Stimulated activated naive CD8-positive, alpha-beta T cell treated with anti-CD3 and anti-CD28 coated beads, Interleukin-15, amount 100 ng/mL, for 72 hours (primary cell): ENCODE data around the gene FURIN.
"Not testable (repeated sequence)": the region's sequence is repeated elsewhere in the genome, so short reads cannot be mapped to it uniquely, and the experiment has no call there.

Experiments used
- ATAC-seq: fragments of 150-1000 bp; cut with Tn5 transposase; 2 replicates; pipeline ENCODE4 v1.10.0; 2021; ENCODE audit warnings: mild to moderate bottlenecking, moderate library complexity
- DNase-seq, 2 donors: peaks; one replicate each; pipeline ENCODE4 v3.0.0; 2021 to 2022
- H3K27ac Mint-ChIP-seq, 2 donors: one replicate each; pipeline ENCODE4 v1.8.0; 2022; ENCODE audit warnings: mild to moderate bottlenecking in 2 of 2, mixed read lengths in 2 of 2, moderate library complexity in 2 of 2
- H3K27me3 Mint-ChIP-seq: one replicate; pipeline ENCODE4 v1.8.0; 2022; ENCODE audit warnings: mixed read lengths
- H3K4me1 Mint-ChIP-seq: one replicate; pipeline ENCODE4 v1.8.0; 2022; ENCODE audit warnings: mild to moderate bottlenecking, mixed read lengths
- H3K4me3 Mint-ChIP-seq, 2 donors: one replicate each; pipeline ENCODE4 v1.8.0; 2022; ENCODE audit warnings: mild to moderate bottlenecking in 2 of 2, mixed read lengths in 2 of 2, moderate library complexity in 1 of 2
- H3K9me3 Mint-ChIP-seq, 2 donors: one replicate each; pipeline ENCODE4 v1.8.0; 2022; ENCODE audit warnings: mixed read lengths in 2 of 2

The FURIN gene

GRCh38 chr15:90871716-90872485 is 3.5 kb downstream of the FURIN start:
- H3K27me3 Mint-ChIP-seq = peaks cover 1% of the 10 kb centered on the region
- DNase-seq (peak; percentile 40 to 54), ATAC-seq (peak; percentile 3)
- peak overlapping the region; percentile 94 to 97 for H3K27ac Mint-ChIP-seq
- peaks cover 75% of the 10 kb centered on the region for H3K4me1 Mint-ChIP-seq
- H3K9me3 Mint-ChIP-seq = no peaks in the 10 kb centered on the region
- H3K4me3 Mint-ChIP-seq = peak overlapping the region; percentile 92

GRCh38 chr15:90872486-90873184 is 4.2 kb downstream of the FURIN start:
- DNase-seq (peak in 1 of 2 donors; percentile 72), ATAC-seq (peak; percentile 59)
- Mint-ChIP-seq H3K9me3 (no peaks in the 10 kb centered on the region), H3K27me3 (no peaks in the 10 kb centered on the region), H3K27ac (peak overlapping the region; percentile 94 to 97), H3K4me1 (peaks cover 80% of the 10 kb centered on the region), H3K4me3 (peak overlapping the region; percentile 92)

GRCh38 chr15:90873488-90873997 is 5.2 kb downstream of the FURIN start:
- H3K4me1 Mint-ChIP-seq = peaks cover 72% of the 10 kb centered on the region
- no peaks in the 10 kb centered on the region for H3K27me3 Mint-ChIP-seq
- no peak for DNase-seq
- H3K4me3 Mint-ChIP-seq = peak overlapping the region; percentile 92
- no peaks in the 10 kb centered on the region for H3K9me3 Mint-ChIP-seq
- ATAC-seq = no peak
- peak overlapping the region in 1 of 2 donors; percentile 97 for H3K27ac Mint-ChIP-seq

- no peaks in the 10 kb centered on the region for H3K27me3 Mint-ChIP-seq
- peaks cover 67% of the 10 kb centered on the region for H3K4me1 Mint-ChIP-seq
- peak overlapping the region in 1 of 2 donors; percentile 88 for H3K27ac Mint-ChIP-seq
- H3K4me3 Mint-ChIP-seq = peak overlapping the region; percentile 92
- no peak for ATAC-seq
- H3K9me3 Mint-ChIP-seq = no peaks in the 10 kb centered on the region
- peak in 1 of 2 donors; percentile 33 for DNase-seq
Measured at GRCh38 chr15:90873998-90874605, 5.7 kb downstream of the FURIN start.

- not testable (repeated sequence) for DNase-seq, H3K9me3 Mint-ChIP-seq, H3K27me3 Mint-ChIP-seq, ATAC-seq
- Mint-ChIP-seq H3K4me1 (peaks cover 58% of the 10 kb centered on the region), H3K27ac (peak overlapping the region in 1 of 2 donors; percentile 69), H3K4me3 (peak overlapping the region in 1 of 2 donors; percentile 92)
Measured at GRCh38 chr15:90874986-90875385, 6.6 kb downstream of the FURIN start.

- H3K27me3 Mint-ChIP-seq = no peaks in the 10 kb centered on the region
- no peak for DNase-seq
- peak overlapping the region in 1 of 2 donors; percentile 92 for H3K4me3 Mint-ChIP-seq
- no peak overlapping the region for H3K27ac Mint-ChIP-seq
- H3K4me1 Mint-ChIP-seq = peaks cover 52% of the 10 kb centered on the region
- no peak for ATAC-seq
- H3K9me3 Mint-ChIP-seq = no peaks in the 10 kb centered on the region
Measured at GRCh38 chr15:90875549-90875981, 7.2 kb downstream of the FURIN start.

GRCh38 chr15:90876046-90876445 is 7.7 kb downstream of the FURIN start:
- peak overlapping the region in 1 of 2 donors; percentile 92 for H3K4me3 Mint-ChIP-seq
- ATAC-seq = no peak
- H3K4me1 Mint-ChIP-seq = peaks cover 49% of the 10 kb centered on the region
- H3K9me3 Mint-ChIP-seq = no peaks in the 10 kb centered on the region
- DNase-seq = no peak
- H3K27ac Mint-ChIP-seq = peak overlapping the region in 1 of 2 donors; percentile 52
- no peaks in the 10 kb centered on the region for H3K27me3 Mint-ChIP-seq

GRCh38 chr15:90876512-90877170 is 8.3 kb downstream of the FURIN start:
- H3K9me3 Mint-ChIP-seq = no peaks in the 10 kb centered on the region
- no peaks in the 10 kb centered on the region for H3K27me3 Mint-ChIP-seq
- peaks cover 49% of the 10 kb centered on the region for H3K4me1 Mint-ChIP-seq
- DNase-seq (no peak), ATAC-seq (no peak)
- H3K27ac Mint-ChIP-seq = peak overlapping the region in 1 of 2 donors; percentile 46
- peak overlapping the region in 1 of 2 donors; percentile 56 for H3K4me3 Mint-ChIP-seq

GRCh38 chr15:90877315-90877714 is 8.9 kb downstream of the FURIN start:
- DNase-seq (no peak), ATAC-seq (no peak)
- peak overlapping the region in 1 of 2 donors; percentile 29 for H3K4me3 Mint-ChIP-seq
- peaks cover 49% of the 10 kb centered on the region for H3K4me1 Mint-ChIP-seq
- no peaks in the 10 kb centered on the region for H3K9me3 Mint-ChIP-seq
- H3K27me3 Mint-ChIP-seq = no peaks in the 10 kb centered on the region
- no peak overlapping the region for H3K27ac Mint-ChIP-seq

GRCh38 chr15:90877996-90878395 is 9.6 kb downstream of the FURIN start:
- ATAC-seq (no peak), DNase-seq (no peak)
- Mint-ChIP-seq H3K4me1 (peaks cover 49% of the 10 kb centered on the region), H3K27me3 (no peaks in the 10 kb centered on the region), H3K27ac (peak overlapping the region in 1 of 2 donors; percentile 73), H3K9me3 (no peaks in the 10 kb centered on the region), H3K4me3 (peak overlapping the region in 1 of 2 donors; percentile 1)

- Mint-ChIP-seq H3K9me3 (no peaks in the 10 kb centered on the region), H3K27ac (no peak overlapping the region), H3K4me1 (peaks cover 49% of the 10 kb centered on the region), H3K4me3 (no peak overlapping the region), H3K27me3 (no peaks in the 10 kb centered on the region)
- ATAC-seq (no peak), DNase-seq (no peak)
Measured at GRCh38 chr15:90878660-90879059, 10.3 kb downstream of the FURIN start.

- H3K4me1 Mint-ChIP-seq = peaks cover 43% of the 10 kb centered on the region
- H3K9me3 Mint-ChIP-seq = no peaks in the 10 kb centered on the region
- ATAC-seq (no peak), DNase-seq (no peak)
- H3K27me3 Mint-ChIP-seq = peaks cover 3% of the 10 kb centered on the region
- H3K4me3 Mint-ChIP-seq = no peak overlapping the region
- no peak overlapping the region for H3K27ac Mint-ChIP-seq
Measured at GRCh38 chr15:90879730-90880366, 11.5 kb downstream of the FURIN start.

- DNase-seq = no peak
- Mint-ChIP-seq H3K27ac (no peak overlapping the region), H3K4me1 (peaks cover 44% of the 10 kb centered on the region), H3K9me3 (no peaks in the 10 kb centered on the region), H3K4me3 (no peak overlapping the region), H3K27me3 (peaks cover 9% of the 10 kb centered on the region)
- ATAC-seq = no peak
Measured at GRCh38 chr15:90880381-90881145, 12.2 kb downstream of the FURIN start.
